Keratinocyte (primary cell): ENCODE measurements around the gene ITCH. TPM values are rescaled to one million over a fixed set of nuclear protein-coding genes. Genes with fewer than 3 reads are reported as not detected.
"Not testable (repeated sequence)": the region's sequence is repeated elsewhere in the genome, so short reads cannot be mapped to it uniquely, and the experiment has no call there.

ENCODE experiments used
- DNase-seq: peaks from one replicate; pipeline ENCODE4 v3.0.0-alpha.2; 2011; ENCODE audit warnings: low read depth, missing footprints, low spot score
- FAIRE-seq: peaks from 2 replicates; lab custom pipeline; 2011; peaks lifted over from hg19 to GRCh38; lab: Jason Lieb, UNC
- H2AFZ ChIP-seq: 2 replicates; pipeline ENCODE4 v1.6.0; 2012; ENCODE audit warnings: low read length, control low read depth, inconsistent platforms; ENCODE audit not compliant: control insufficient read depth
- H3K27ac ChIP-seq: 2 replicates; pipeline ENCODE4 v1.5.1; 2011; ENCODE audit warnings: low read length; ENCODE audit not compliant: control insufficient read depth, insufficient read depth
- H3K27me3 ChIP-seq: 3 replicates; pipeline ENCODE4 v1.6.0; 2011; ENCODE audit warnings: low read length; ENCODE audit not compliant: control insufficient read depth, insufficient read depth; ENCODE audit errors: extremely low read depth
- H3K36me3 ChIP-seq, 2 experiments: 2 replicates in 1 of 2; 3 replicates in 1 of 2; pipeline ENCODE4 v1.5.1; 2011; ENCODE audit warnings: low read length in 2 of 2, mild to moderate bottlenecking in 1 of 2; ENCODE audit not compliant: control insufficient read depth in 2 of 2, insufficient read depth in 2 of 2; ENCODE audit errors: extremely low read depth in 1 of 2
- H3K4me1 ChIP-seq: 3 replicates; pipeline ENCODE4 v1.5.1; 2011; ENCODE audit warnings: low read length; ENCODE audit not compliant: control insufficient read depth, insufficient read depth; ENCODE audit errors: extremely low read depth
- H3K4me2 ChIP-seq: 3 replicates; pipeline ENCODE4 v1.6.0; 2011; ENCODE audit warnings: low read depth, low read length; ENCODE audit not compliant: control insufficient read depth, insufficient read depth; ENCODE audit errors: extremely low read depth
- H3K4me3 ChIP-seq, 3 experiments: fragments of 200-600 bp in 1 of 3; sonication (generic) in 1 of 3; 2 replicates in 2 of 3; 3 replicates in 1 of 3; pipeline ENCODE4 v1.5.1; 2011 to 2016; ENCODE audit warnings: low read length in 3 of 3, mild to moderate bottlenecking in 3 of 3, control low read depth in 2 of 3, inconsistent platforms in 1 of 3, low read depth in 1 of 3, mixed read lengths in 1 of 3, mixed run types in 1 of 3, moderate library complexity in 1 of 3; ENCODE audit not compliant: control insufficient read depth in 2 of 3, insufficient read depth in 2 of 3; ENCODE audit errors: extremely low read depth in 1 of 3
- H3K79me2 ChIP-seq: 2 replicates; pipeline ENCODE4 v1.6.0; 2012; ENCODE audit warnings: low read length; ENCODE audit not compliant: control insufficient read depth, insufficient read depth
- H3K9ac ChIP-seq: 3 replicates; pipeline ENCODE4 v1.6.0; 2011; ENCODE audit warnings: low read length; ENCODE audit not compliant: control insufficient read depth, insufficient read depth; ENCODE audit errors: extremely low read depth
- H3K9me1 ChIP-seq: 3 replicates; pipeline ENCODE4 v1.6.0; 2011; ENCODE audit warnings: low read length; ENCODE audit not compliant: control insufficient read depth, insufficient read depth; ENCODE audit errors: extremely low read depth
- H3K9me3 ChIP-seq: 2 replicates; pipeline ENCODE4 v1.5.1; 2012; ENCODE audit warnings: low read depth, low read length; ENCODE audit not compliant: control insufficient read depth
- H4K20me1 ChIP-seq: 3 replicates; pipeline ENCODE4 v1.6.0; 2011; ENCODE audit warnings: low read length; ENCODE audit not compliant: control insufficient read depth, insufficient read depth; ENCODE audit errors: extremely low read depth
- EZH2 ChIP-seq: IDR thresholded peaks from one replicate; pipeline ENCODE4 v1.6.1; 2012; ENCODE audit warnings: inconsistent platforms, mild to moderate bottlenecking, low read length, moderate library complexity
- dilution Hi-C: fragments of 300-500 bp; cut with MboI; formaldehyde crosslinking; loops from one replicate; pipeline ENCODE4 v1.7.0; 2020; ENCODE audit warnings: low sequenced_read_pairs; ENCODE audit not compliant: extremely low pct_ligation_motif_present
- polyA plus RNA-seq, 5 experiments: library from polyadenylated mRNA; depleted of rRNA in 3 of 5; stranded (reverse) in 3 of 5; stranded (forward) in 1 of 5; unstranded in 1 of 5; fragments of >200 nt; gene quantifications; 1 replicate in 1 of 5; 2 replicates in 3 of 5; 3 replicates in 1 of 5; pipeline versions ENCODE4 v1.2.1 to v1.2.3, GENCODE V29; 2011 to 2012; ENCODE audit warnings: missing spikeins in 2 of 5, low read depth in 1 of 5, low replicate concordance in 1 of 5
- TF ChIP-seq, protein P1 (sequence below), 3 experiments: IDR thresholded peaks in 1 of 3; conservative IDR thresholded peaks in 1 of 3; optimal IDR thresholded peaks in 1 of 3; 2 replicates in 2 of 3; 3 replicates in 1 of 3; pipeline versions ENCODE3 to v1.5.1; 2011; ENCODE audit warnings: low read length in 3 of 3, mild to moderate bottlenecking in 3 of 3, moderate library complexity in 2 of 3, control low read depth in 1 of 3, inconsistent platforms in 1 of 3; ENCODE audit not compliant: insufficient read depth in 2 of 3; ENCODE audit errors: extremely low read depth in 1 of 3

The ITCH gene
- polyA plus RNA-seq, 1 donor (not counting 4 experiments of a cell fraction or from before 2014, with no cell fraction given) = 42.5 TPM

DNA sequence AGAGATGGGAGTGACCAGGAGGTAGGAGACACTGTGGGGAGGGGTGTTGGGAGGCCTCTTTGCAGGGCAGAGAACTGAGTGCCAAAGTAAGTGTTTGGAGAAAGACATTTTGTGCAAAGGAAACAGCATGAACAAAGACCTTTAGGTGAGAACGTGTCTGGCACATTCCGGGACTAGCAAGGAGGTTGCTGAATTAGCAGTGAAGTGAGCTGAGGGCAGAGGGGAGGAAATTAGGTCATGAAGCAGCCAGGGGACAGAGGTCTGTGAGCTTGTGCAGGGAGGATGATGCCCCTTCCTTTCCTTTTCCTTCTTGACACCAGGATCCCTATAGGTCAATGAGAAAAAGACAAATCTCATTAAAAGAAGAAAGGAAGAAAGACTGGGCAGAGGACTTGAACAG is 38.5 kb upstream of the ITCH start:
- Histone ChIP-seq H3K4me2 (no peak overlapping the region), H2AFZ (peak overlapping the region; percentile 56), H3K9me1 (no peaks in the 10 kb centered on the region), H3K27me3 (no peaks in the 10 kb centered on the region), H3K27ac (no peak overlapping the region), H3K9ac (no peak overlapping the region), H3K9me3 (no peaks in the 10 kb centered on the region), H4K20me1 (no peaks in the 10 kb centered on the region), H3K79me2 (no peaks in the 10 kb centered on the region), H3K36me3 (no peaks in the 10 kb centered on the region), H3K4me3 (no peak overlapping the region), H3K4me1 (peaks cover 4% of the 10 kb centered on the region)
- no peak for DNase-seq
- FAIRE-seq = no peak
- dilution Hi-C loops = no loop called here
- no peak for TF ChIP-seq EZH2
- TF ChIP-seq, protein P1, sequence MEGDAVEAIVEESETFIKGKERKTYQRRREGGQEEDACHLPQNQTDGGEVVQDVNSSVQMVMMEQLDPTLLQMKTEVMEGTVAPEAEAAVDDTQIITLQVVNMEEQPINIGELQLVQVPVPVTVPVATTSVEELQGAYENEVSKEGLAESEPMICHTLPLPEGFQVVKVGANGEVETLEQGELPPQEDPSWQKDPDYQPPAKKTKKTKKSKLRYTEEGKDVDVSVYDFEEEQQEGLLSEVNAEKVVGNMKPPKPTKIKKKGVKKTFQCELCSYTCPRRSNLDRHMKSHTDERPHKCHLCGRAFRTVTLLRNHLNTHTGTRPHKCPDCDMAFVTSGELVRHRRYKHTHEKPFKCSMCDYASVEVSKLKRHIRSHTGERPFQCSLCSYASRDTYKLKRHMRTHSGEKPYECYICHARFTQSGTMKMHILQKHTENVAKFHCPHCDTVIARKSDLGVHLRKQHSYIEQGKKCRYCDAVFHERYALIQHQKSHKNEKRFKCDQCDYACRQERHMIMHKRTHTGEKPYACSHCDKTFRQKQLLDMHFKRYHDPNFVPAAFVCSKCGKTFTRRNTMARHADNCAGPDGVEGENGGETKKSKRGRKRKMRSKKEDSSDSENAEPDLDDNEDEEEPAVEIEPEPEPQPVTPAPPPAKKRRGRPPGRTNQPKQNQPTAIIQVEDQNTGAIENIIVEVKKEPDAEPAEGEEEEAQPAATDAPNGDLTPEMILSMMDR (optimal IDR thresholded peaks at IDR 0.05 in 1 of 3, IDR thresholded peaks at IDR 0.05 in 1 of 3, conservative IDR thresholded peaks at IDR 0.05 in 1 of 3; ENCODE audit: extremely low read depth in 1 of 3, insufficient read depth in 2 of 3, low read length in 3 of 3) = no peak

DNA sequence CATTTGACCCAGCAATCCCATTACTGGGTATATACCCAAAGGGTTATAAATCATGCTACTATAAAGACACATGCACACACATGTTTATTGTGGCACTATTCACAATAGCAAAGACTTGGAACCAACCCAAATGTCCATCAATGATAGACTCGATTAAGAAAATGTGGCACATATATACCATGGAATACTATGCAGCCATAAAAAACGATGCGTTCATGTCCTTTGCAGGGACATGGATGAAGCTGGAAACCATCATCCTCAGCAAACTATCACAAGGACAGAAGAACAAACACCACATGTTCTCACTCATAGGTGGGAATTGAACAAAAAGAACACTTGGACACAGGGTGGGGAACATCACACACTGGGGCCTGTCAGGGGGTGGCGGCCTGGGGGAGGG is 34.9 kb upstream of the ITCH start:
- H4K20me1 ChIP-seq, DNase-seq, H3K9ac ChIP-seq, H3K4me1 ChIP-seq, FAIRE-seq, H3K36me3 ChIP-seq, H3K4me3 ChIP-seq, H3K27ac ChIP-seq, H3K9me1 ChIP-seq, H3K27me3 ChIP-seq, H2AFZ ChIP-seq, dilution Hi-C loops, H3K4me2 ChIP-seq, H3K9me3 ChIP-seq, H3K79me2 ChIP-seq: not testable (repeated sequence)

DNA sequence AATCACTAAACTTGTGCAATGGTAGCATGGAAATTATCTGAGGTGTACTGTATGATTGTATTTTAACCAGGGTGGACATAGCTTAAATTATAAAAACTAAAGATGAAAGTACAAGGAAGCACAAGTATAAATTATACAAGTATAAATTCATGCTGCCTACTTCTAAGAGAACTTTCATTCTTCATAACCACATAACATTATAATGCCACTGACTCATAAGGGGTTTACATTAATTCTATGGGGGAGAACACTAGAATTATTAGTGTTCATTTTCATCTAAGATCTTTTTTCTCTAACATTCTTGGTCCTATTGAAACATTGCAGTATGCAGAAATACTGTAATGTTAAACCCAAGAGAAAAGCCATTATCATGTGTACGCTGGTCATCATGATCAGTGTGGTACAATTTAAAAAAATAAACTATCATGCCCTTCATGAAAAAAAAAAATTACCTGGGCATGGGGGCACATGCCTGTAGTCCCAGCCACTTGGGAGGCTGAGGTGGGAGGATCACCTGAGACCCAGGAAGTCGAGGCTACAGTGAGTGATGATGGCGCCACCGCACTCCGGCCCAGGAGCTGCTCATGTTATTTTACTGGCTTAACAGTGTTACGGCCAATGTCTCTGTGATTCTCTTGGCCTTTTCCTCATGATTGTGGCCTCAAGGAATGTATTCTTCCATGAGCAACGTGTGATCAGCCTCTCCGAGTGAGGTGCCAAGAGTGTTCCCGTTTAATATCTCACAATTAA is 34.0 kb upstream of the ITCH start:
- H4K20me1 ChIP-seq = no peaks in the 10 kb centered on the region
- H3K36me3 ChIP-seq = no peaks in the 10 kb centered on the region
- H2AFZ ChIP-seq = no peak overlapping the region
- no peaks in the 10 kb centered on the region for H3K27me3 ChIP-seq
- no peak overlapping the region for H3K9ac ChIP-seq
- no peak overlapping the region for H3K4me3 ChIP-seq
- H3K4me2 ChIP-seq = no peak overlapping the region
- FAIRE-seq = no peak
- dilution Hi-C loops = no loop called here
- peaks cover 4% of the 10 kb centered on the region for H3K4me1 ChIP-seq
- TF ChIP-seq EZH2 = no peak
- TF ChIP-seq, protein P1 (optimal IDR thresholded peaks at IDR 0.05 in 1 of 3, IDR thresholded peaks at IDR 0.05 in 1 of 3, conservative IDR thresholded peaks at IDR 0.05 in 1 of 3; ENCODE audit: extremely low read depth in 1 of 3, insufficient read depth in 2 of 3, low read length in 3 of 3) = no peak
- H3K79me2 ChIP-seq = no peaks in the 10 kb centered on the region
- no peak overlapping the region for H3K27ac ChIP-seq
- no peaks in the 10 kb centered on the region for H3K9me1 ChIP-seq
- no peaks in the 10 kb centered on the region for H3K9me3 ChIP-seq
- no peak for DNase-seq
